Psoas muscle (tissue), 8 donors: ENCODE data around the gene CMTM7. TPM values are rescaled to one million over a fixed set of nuclear protein-coding genes. Genes with fewer than 3 reads are reported as not detected.
"Not testable (repeated sequence)": the region's sequence is repeated elsewhere in the genome, so short reads cannot be mapped to it uniquely, and the experiment has no call there.

Experiments
- ATAC-seq, 4 donors: fragments of 200-7000 bp; cut with Tn5 transposase; one replicate each; pipeline ENCODE4 v1.9.1; 2020; ENCODE audit warnings: moderate library complexity in 3 of 4, mild to moderate bottlenecking in 2 of 4
- DNase-seq, 2 donors: peaks; one replicate each; pipeline ENCODE4 v3.0.0-alpha.2; 2020
- H3K27ac ChIP-seq: fragments of 200-600 bp; one replicate; pipeline ENCODE4 v1.8.0; 2022
- H3K27me3 ChIP-seq, 3 donors: fragments of 200-600 bp in 1 of 3; one replicate each; pipeline versions ENCODE4 v1.6.1 to v1.8.0; 2013 to 2022; ENCODE audit warnings: low read length in 2 of 3, mild to moderate bottlenecking in 2 of 3, moderate library complexity in 1 of 3; ENCODE audit not compliant: insufficient read depth in 3 of 3
- H3K36me3 ChIP-seq, 2 donors: fragments of 200-600 bp in 1 of 2; one replicate each; pipeline versions ENCODE4 v1.6.1 to v1.8.0; 2013 to 2022; ENCODE audit warnings: low read depth in 1 of 2, mild to moderate bottlenecking in 1 of 2, moderate library complexity in 1 of 2; ENCODE audit not compliant: insufficient read depth in 1 of 2
- H3K4me1 ChIP-seq: fragments of 200-600 bp; one replicate; pipeline ENCODE4 v1.8.0; 2022
- H3K4me3 ChIP-seq: fragments of 200-600 bp; one replicate; pipeline ENCODE4 v1.8.0; 2022; ENCODE audit warnings: mild to moderate bottlenecking
- H3K9me3 ChIP-seq: fragments of 200-600 bp; one replicate; pipeline ENCODE4 v1.8.0; 2022
- WGBS, 3 donors: extraction: QIAGEN DNeasy Blood & Tissue Kit; methylation state at CpG; one replicate each; pipeline versions ENCODE4 v1.1.6 to v1.1.7; 2013; 5-methylcytosine and 5-hydroxymethylcytosine counted together
- intact Hi-C, 2 donors: fragments of 100-400 bp; cut with DNase I; formaldehyde crosslinking; loops; one replicate each; pipeline versions ENCODE4 v1.11.0 to v1.14.2; 2022
- polyA plus RNA-seq, 3 donors: library from polyadenylated mRNA; stranded (reverse); fragments of 200-250 nt; gene quantifications; one replicate each; pipeline ENCODE4 v1.2.3, GENCODE V29; 2013
- total RNA-seq, 4 donors: library from RNA; stranded (reverse); fragmentation: NEBNext Ultra II Directional in 2 of 4; extraction: Animal tissue kit (Norgen Biotek cat#: 25700) in 2 of 4; gene quantifications; one replicate each; pipeline versions ENCODE4 v1.2.1 to v1.2.4, GENCODE V29; 2021 to 2023
- TF ChIP-seq, protein P1 (sequence below): fragments of 200-600 bp; IDR thresholded peaks from one replicate; pipeline ENCODE4 v1.8.0; 2022; ENCODE audit warnings: antibody characterized with exemption
- donor health status: healthy with polysubstance abuse.
- donor health status: DM: no; HTN: no; CAD: no; lungs with moderate emphysema.
- donor health status: Bipolar disorder and iron deficiency.
- donor health status: healthy.
- donor health status: DM: yes; HTN: yes; CAD: no.
- donor health status: DM: no; HTN: no; CAD: no.
- donor health status: DM: no; HTN: no; CAD: no.
- donor health status: DM: yes; HTN: yes; CAD: no.

The CMTM7 gene
- total and polyA plus RNA-seq, 7 donors = 0.65 to 18.5 (median 2.6) TPM

DNA sequence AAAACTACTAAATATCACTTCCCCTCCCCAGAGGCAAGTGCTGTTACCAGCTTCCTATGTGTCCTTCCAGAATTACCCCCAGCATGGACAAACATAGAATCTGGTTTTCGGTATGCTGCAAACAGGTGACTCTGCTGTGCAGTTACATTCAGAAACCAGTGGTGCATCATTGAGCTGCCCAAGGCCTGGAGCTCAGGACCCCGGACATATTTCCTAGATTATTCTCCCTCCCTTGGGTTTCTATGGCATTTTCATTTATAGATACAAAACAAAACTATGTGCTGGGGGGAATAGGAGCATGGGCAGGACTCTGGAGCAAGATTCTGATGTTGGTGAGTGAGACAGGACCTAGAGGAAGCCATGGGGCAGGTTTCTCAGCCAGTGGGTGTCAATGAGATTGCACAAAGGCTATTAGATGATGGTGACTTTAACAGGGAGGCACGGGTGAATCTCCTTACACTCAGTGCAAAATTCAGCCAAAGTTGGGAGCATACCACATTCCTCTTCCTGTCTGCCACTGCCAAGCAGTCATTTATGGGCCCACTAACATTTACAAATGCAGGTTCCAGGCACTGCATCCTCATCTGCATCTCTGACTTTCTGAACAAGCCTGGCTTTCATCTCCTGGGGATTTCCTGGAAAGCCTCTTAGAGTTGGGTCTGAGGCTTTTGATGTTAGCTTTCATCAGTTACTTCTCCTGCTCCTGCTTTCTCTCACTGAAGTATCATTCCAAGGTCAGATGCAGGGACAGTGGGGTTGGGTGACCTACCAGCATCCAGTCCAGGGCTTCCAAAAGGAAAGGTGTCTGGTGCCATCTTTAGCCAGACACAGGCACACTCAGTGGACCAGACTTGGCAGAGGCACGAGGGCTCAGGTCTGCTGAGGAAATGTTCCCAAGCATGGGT is 44.5 kb downstream of the CMTM7 start:
- Histone ChIP-seq H3K4me3 (no peak overlapping the region), H3K27ac (no peak overlapping the region), H3K36me3 (no peaks in the 10 kb centered on the region), H3K27me3 (no peaks in the 10 kb centered on the region), H3K9me3 (no peaks in the 10 kb centered on the region), H3K4me1 (peaks cover 5% of the 10 kb centered on the region)
- intact Hi-C loops = no loop called here
- TF ChIP-seq, protein P1, sequence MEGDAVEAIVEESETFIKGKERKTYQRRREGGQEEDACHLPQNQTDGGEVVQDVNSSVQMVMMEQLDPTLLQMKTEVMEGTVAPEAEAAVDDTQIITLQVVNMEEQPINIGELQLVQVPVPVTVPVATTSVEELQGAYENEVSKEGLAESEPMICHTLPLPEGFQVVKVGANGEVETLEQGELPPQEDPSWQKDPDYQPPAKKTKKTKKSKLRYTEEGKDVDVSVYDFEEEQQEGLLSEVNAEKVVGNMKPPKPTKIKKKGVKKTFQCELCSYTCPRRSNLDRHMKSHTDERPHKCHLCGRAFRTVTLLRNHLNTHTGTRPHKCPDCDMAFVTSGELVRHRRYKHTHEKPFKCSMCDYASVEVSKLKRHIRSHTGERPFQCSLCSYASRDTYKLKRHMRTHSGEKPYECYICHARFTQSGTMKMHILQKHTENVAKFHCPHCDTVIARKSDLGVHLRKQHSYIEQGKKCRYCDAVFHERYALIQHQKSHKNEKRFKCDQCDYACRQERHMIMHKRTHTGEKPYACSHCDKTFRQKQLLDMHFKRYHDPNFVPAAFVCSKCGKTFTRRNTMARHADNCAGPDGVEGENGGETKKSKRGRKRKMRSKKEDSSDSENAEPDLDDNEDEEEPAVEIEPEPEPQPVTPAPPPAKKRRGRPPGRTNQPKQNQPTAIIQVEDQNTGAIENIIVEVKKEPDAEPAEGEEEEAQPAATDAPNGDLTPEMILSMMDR = no peak
- DNase-seq (no peak), ATAC-seq (no peak)
- 73 to 76% (median 75%) methylated on average over 4 of the region's 4 CpGs for WGBS, 3 donors

DNA sequence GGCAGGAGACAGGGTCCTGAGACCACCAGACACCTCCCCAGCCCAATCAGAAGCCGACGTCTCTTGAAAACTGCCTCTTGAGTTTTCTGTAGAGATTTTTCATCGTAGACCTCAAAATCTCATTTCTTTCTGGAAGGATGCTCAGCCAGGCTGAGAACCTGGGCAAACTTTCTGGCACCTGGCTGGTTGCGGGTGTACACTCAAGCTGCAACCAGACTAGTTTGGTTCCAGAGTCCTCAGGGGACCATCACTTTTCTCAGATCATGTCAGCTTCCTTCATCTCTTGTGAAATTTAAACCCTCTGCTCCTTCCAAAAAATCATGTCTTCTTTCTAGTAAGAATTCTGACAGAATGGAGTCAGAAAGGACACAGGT is 45.1 kb downstream of the CMTM7 start:
- intact Hi-C loops = no loop called here
- DNase-seq = no peak
- Histone ChIP-seq H3K36me3 (no peaks in the 10 kb centered on the region), H3K4me1 (peaks cover 5% of the 10 kb centered on the region), H3K4me3 (no peak overlapping the region), H3K27me3 (no peaks in the 10 kb centered on the region), H3K9me3 (no peaks in the 10 kb centered on the region), H3K27ac (no peak overlapping the region)
- WGBS, 3 donors = 95 to 98% (median 98%) methylated on average over 4 of the region's 4 CpGs
- TF ChIP-seq, protein P1 = no peak
- no peak for ATAC-seq

DNA sequence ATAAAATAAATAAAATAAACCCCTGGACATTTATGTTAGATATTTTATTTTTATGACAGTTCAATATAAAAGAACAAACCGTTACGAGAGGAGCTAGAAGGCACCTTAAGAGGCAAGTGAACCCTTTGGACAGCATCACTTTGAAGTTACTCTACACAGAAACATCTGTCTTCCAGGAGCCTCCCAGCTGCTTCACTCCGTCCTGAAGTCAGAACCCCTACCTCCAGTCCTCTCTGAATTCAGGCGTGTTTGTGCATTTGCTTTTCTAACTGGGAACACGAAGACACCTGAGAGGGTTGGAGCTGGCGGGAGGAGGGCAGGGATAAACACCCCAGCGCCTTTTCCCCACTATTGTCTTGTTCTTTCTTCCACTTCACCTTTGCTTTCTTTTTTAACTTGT is 46.2 kb downstream of the CMTM7 start:
- no peaks in the 10 kb centered on the region for H3K4me1 ChIP-seq
- no peaks in the 10 kb centered on the region for H3K9me3 ChIP-seq
- H3K36me3 ChIP-seq = no peaks in the 10 kb centered on the region
- no peak for DNase-seq
- 94 to 95% (median 95%) methylated on average over 7 of the region's 7 CpGs for WGBS, 3 donors
- no peaks in the 10 kb centered on the region for H3K27me3 ChIP-seq
- ATAC-seq = no peak
- intact Hi-C loops = no loop called here
- no peak overlapping the region for H3K4me3 ChIP-seq
- TF ChIP-seq, protein P1 = no peak
- no peak overlapping the region for H3K27ac ChIP-seq

DNA sequence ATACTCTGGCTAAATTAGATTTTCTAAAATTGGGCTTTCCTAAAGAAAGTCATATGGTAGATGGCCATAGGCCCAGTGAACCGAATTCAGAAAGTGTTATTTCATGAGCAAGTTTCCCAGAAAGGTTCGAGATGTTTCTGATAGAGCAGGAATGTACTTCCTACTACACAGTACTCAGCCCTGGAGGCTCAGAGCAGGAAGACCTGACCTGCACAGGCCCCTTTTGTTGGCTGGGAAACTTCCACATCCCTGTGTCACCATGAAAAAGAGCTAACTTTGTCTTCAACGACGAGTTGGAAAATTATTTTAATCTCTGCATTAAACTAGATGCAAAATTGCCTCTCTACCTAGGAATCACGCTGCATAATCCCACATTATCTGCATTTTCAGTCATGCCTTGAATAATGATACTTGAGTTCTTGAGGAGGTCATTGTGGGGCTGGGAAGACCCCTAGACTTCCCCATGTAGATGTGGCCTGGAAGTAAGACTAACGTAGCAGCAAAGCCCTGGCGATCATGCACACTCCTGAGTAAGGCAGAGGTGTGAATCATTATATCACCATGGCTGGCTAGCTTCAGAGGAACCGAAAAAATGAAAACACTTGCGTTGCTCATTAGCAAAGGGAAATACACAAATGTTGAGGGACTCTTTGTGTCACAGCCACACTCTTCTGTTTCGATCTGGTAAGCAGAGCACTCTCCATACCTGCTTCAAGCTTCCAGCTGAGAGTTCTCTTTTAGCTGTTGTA is 47.1 kb downstream of the CMTM7 start:
- H3K27me3 ChIP-seq = no peaks in the 10 kb centered on the region
- H3K9me3 ChIP-seq = no peaks in the 10 kb centered on the region
- 75 to 85% (median 81%) methylated on average over 10 of the region's 10 CpGs for WGBS, 3 donors
- intact Hi-C loops = no loop called here
- ATAC-seq = no peak
- TF ChIP-seq, protein P1 = no peak
- H3K27ac ChIP-seq = no peak overlapping the region
- H3K4me3 ChIP-seq = no peak overlapping the region
- no peaks in the 10 kb centered on the region for H3K36me3 ChIP-seq
- DNase-seq = no peak
- H3K4me1 ChIP-seq = no peaks in the 10 kb centered on the region

DNA sequence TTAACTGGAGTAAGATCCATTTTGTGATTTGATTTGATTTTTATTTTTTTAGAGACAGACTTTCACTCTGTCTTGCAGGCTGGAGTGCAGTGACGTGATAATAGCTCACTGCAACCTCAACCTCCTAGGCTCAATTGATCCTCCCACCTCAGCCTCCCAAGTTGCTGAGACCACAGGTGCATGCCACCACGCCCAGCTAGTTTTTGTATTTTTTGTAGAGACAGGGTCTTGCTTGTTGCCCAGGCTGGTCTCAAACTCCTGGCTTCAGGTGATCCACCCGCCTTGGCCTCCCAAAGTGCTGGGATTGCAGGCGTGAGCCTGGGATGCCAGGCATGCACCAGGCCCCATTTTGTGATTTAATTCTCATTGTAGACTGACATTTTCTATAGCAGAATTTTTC is 47.8 kb downstream of the CMTM7 start:
- H3K27ac ChIP-seq, ATAC-seq, H3K4me1 ChIP-seq, DNase-seq, H3K9me3 ChIP-seq, H3K27me3 ChIP-seq, H3K4me3 ChIP-seq, H3K36me3 ChIP-seq, intact Hi-C loops: not testable (repeated sequence)
- WGBS, 3 donors = 98 to 99% (median 98%) methylated on average over 4 of the region's 4 CpGs
